Natural killer cell treated with Interleukin-12 subunit alpha and Interleukin-12 subunit beta and Interleukin-15 and Interleukin-18, amount 100 ng/mL, for 72 hours (primary cell): ENCODE results near the gene RBM27. TPM values are rescaled to one million over a fixed set of nuclear protein-coding genes. Genes with fewer than 3 reads are reported as not detected.

ENCODE experiments used
- total RNA-seq, 2 donors: library from RNA; stranded (reverse); gene quantifications; one replicate each; pipeline ENCODE4 v1.2.3, GENCODE V29; 2022

The RBM27 gene
- total RNA-seq, 2 donors from 2014 or later: 16.6 to 24.7 TPM

Other genes starting within 250 kb of the RBM27 start
- gene PLAC8L1, start 98.0 kb upstream of the RBM27 start, total RNA-seq: 1 to 10 TPM in 1 of 2 donors, not detected in 1; 2.5 TPM
- gene LARS1, start 21.0 kb upstream of the RBM27 start, total RNA-seq: 100 to 1,000 TPM; 109 to 118 TPM
- gene POU4F3, start 135.2 kb downstream of the RBM27 start, total RNA-seq: not detected
- gene TCERG1, start 243.7 kb downstream of the RBM27 start, total RNA-seq: 100 to 1,000 TPM in 1 of 2 donors, 10 to 100 TPM in 1; 82.3 to 133 TPM